ENCODE results near the gene VPS13D. TPM values are rescaled to one million over a fixed set of nuclear protein-coding genes. Genes with fewer than 3 reads are reported as not detected.

VPS13D gene
- total RNA-seq, 6 experiments from 2014 or later = 18.8 to 29.5 (median 21.5) TPM

GRCh38 chr1:12282142-12282541, 52.3 kb downstream of the VPS13D start:
- Mint-ChIP-seq H3K36me3 (ENCODE audit: low read depth) (peaks cover 19% of the 10 kb centered on the region), H3K27ac (no peak overlapping the region), H3K9me3 (no peaks in the 10 kb centered on the region), H3K4me3 (no peak overlapping the region), H3K4me1 (ENCODE audit: low read depth) (peaks cover 3% of the 10 kb centered on the region), H3K27me3 (ENCODE audit: insufficient read depth) (no peaks in the 10 kb centered on the region; the same call in 1 of the 2 replicates)
- no peak for DNase-seq
- TF ChIP-seq, protein P1, sequence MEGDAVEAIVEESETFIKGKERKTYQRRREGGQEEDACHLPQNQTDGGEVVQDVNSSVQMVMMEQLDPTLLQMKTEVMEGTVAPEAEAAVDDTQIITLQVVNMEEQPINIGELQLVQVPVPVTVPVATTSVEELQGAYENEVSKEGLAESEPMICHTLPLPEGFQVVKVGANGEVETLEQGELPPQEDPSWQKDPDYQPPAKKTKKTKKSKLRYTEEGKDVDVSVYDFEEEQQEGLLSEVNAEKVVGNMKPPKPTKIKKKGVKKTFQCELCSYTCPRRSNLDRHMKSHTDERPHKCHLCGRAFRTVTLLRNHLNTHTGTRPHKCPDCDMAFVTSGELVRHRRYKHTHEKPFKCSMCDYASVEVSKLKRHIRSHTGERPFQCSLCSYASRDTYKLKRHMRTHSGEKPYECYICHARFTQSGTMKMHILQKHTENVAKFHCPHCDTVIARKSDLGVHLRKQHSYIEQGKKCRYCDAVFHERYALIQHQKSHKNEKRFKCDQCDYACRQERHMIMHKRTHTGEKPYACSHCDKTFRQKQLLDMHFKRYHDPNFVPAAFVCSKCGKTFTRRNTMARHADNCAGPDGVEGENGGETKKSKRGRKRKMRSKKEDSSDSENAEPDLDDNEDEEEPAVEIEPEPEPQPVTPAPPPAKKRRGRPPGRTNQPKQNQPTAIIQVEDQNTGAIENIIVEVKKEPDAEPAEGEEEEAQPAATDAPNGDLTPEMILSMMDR (IDR thresholded peaks at IDR 0.05) = no peak

- TF ChIP-seq, protein P1 (IDR thresholded peaks at IDR 0.05) = no peak
- H3K9me3 Mint-ChIP-seq = no peaks in the 10 kb centered on the region
- no peaks in the 10 kb centered on the region; the same call in 1 of the 2 replicates for H3K27me3 Mint-ChIP-seq (ENCODE audit: insufficient read depth)
- H3K36me3 Mint-ChIP-seq (ENCODE audit: low read depth) = peaks cover 14% of the 10 kb centered on the region
- no peak for DNase-seq
- no peak overlapping the region for H3K27ac Mint-ChIP-seq
- no peak overlapping the region for H3K4me3 Mint-ChIP-seq
- peaks cover 18% of the 10 kb centered on the region for H3K4me1 Mint-ChIP-seq (ENCODE audit: low read depth)
These were observed 54.7 kb downstream of the VPS13D start for GRCh38 chr1:12284486-12284885.

DNA sequence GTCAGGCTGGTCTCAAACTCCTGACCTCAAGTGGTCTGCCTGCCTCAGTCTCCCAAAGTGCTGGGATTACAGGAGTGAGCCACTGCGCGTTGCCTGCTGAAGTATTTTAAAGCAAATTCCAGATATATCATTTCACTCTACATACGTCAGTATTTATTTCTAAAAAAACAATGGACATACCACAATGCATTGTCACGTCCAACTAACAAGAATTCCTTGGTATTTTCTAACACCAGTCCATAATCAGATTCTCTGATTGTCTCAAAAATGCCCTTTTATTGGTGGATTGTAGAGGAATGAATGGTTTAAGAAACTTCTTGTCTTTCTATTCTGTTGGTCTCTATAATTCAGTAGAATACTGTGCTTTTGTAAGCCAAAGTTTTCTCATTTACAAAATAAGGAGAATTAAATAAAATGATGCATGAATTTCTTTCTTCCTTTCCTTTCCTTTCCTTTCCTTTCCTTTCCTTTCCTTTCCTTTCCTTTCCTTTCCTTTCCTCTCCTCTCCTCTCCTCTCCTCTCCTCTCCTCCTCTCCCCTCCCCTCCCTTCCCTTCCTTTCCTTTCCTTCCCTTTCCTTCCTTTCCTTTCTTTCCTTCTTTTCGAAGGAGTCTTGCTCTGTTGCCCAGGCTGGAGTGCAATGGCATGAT, 55.8 kb downstream of the VPS13D start:
- no peak overlapping the region for H3K4me3 Mint-ChIP-seq
- no peaks in the 10 kb centered on the region for H3K9me3 Mint-ChIP-seq
- TF ChIP-seq, protein P1 (IDR thresholded peaks at IDR 0.05) = no peak
- H3K4me1 Mint-ChIP-seq (ENCODE audit: low read depth) = peaks cover 18% of the 10 kb centered on the region
- no peak overlapping the region for H3K27ac Mint-ChIP-seq
- no peaks in the 10 kb centered on the region; the same call in 1 of the 2 replicates for H3K27me3 Mint-ChIP-seq (ENCODE audit: insufficient read depth)
- H3K36me3 Mint-ChIP-seq (ENCODE audit: low read depth) = peaks cover 19% of the 10 kb centered on the region
- DNase-seq = no peak

DNA sequence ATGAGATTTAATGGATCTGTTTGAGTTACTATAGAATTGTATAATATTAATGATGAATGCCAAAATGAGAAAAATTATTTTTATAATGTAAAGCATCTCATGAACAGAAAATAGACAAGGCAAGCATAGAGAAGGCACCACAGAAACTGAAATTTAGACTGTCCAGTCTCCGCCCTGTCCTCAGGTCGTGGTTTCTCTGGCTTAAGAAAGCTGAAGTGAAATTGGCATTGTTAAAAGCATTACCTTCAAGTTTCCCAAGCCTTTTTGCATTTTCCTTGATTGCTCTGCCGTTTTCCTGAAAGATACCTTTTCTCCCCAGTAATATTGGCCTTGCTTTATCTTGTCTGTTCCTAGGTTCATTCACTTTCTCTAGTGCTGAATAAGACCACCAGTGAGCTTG, 58.0 kb downstream of the VPS13D start:
- no peaks in the 10 kb centered on the region; the same call in none of the 2 replicates for H3K27me3 Mint-ChIP-seq (ENCODE audit: insufficient read depth)
- TF ChIP-seq, protein P1 (IDR thresholded peaks at IDR 0.05) = no peak
- no peaks in the 10 kb centered on the region for H3K9me3 Mint-ChIP-seq
- peaks cover 18% of the 10 kb centered on the region for H3K4me1 Mint-ChIP-seq (ENCODE audit: low read depth)
- DNase-seq = no peak
- peaks cover 22% of the 10 kb centered on the region for H3K36me3 Mint-ChIP-seq (ENCODE audit: low read depth)
- no peak overlapping the region for H3K4me3 Mint-ChIP-seq
- peak overlapping the region; percentile 36; the same call in 1 of the 2 replicates for H3K27ac Mint-ChIP-seq

- H3K4me1 Mint-ChIP-seq (ENCODE audit: low read depth) = peaks cover 28% of the 10 kb centered on the region
- TF ChIP-seq, protein P1 (IDR thresholded peaks at IDR 0.05) = no peak
- H3K27ac Mint-ChIP-seq = no peak overlapping the region
- DNase-seq = no peak
- H3K27me3 Mint-ChIP-seq (ENCODE audit: insufficient read depth) = no peaks in the 10 kb centered on the region; the same call in none of the 2 replicates
- peaks cover 33% of the 10 kb centered on the region for H3K36me3 Mint-ChIP-seq (ENCODE audit: low read depth)
- H3K9me3 Mint-ChIP-seq = no peaks in the 10 kb centered on the region
- H3K4me3 Mint-ChIP-seq = no peak overlapping the region
These were observed 61.0 kb downstream of the VPS13D start for GRCh38 chr1:12290828-12291227.
